ENCODE data around the gene ARHGAP18.

Gene ARHGAP18

DNA sequence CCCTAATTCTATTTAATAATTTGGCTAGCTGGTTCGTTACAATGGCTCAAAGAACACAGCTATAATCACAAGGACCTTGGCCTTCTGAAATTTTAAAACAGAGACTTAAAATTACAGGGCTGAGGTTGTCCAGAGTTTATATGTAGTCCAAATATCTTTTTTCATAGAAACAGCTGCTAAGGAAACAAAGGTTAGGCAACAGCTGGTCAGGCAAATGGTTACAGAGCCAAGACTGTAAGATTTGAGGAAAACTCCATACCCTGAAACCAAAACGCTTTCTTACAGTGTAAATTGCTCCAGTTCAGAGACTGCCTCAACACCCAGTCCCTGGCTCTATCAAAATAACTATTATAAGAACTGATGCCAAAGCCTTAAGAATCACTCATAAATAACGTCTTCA lies 9.7 kb upstream of the ARHGAP18 start:
- DNase-seq (ENCODE audit: low read depth in 2 of 2), result no peak

- DNase-seq (ENCODE audit: low read depth in 2 of 2), result no peak
These were observed 7.3 kb upstream of the ARHGAP18 start for GRCh38 chr6:129717277-129717676.

GRCh38 chr6:129713806-129714333 lies 3.9 kb upstream of the ARHGAP18 start:
- no peak for DNase-seq (ENCODE audit: low read depth in 2 of 2)

GRCh38 chr6:129711271-129711631 lies 1.3 kb upstream of the ARHGAP18 start:
- DNase-seq (ENCODE audit: low read depth in 2 of 2), result no peak

DNA sequence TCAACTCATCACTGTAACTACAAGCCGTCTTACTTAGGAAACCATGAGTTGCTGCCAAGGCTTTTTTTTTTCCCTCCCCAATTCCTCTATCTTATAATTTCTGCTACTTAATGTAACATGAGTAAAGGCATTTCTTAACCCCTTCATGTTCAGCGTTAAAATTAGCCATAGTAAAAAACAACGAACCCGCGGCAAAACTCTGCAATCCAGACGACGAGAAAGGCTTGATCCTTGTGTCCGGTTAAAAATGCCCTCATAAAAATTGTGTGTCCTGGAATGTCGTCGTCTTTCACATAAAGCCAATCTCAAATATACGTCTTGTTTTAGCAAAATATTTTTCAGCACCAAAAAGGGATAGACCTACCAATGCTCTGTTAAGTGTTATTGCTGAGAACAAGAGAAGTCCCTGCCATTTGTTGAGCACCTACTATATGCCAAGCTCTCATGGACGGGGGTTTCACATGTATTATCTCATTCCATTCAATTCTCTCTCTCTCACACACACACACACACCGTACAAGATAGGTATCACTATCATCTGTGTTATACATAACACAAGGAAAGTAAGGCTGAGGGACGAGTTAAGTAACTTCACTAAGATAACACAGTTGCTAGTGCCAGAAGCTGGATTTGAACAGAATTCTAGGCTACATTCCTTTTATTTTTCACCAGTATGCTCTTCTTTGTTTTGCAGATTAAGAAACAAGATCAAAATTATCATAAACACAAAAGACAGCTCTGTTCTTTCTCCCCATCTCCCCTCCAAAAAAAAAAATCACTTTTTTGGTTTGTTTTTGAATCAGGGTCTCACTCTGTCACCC lies 683 bp upstream of the ARHGAP18 start:
- DNase-seq (ENCODE audit: low read depth in 2 of 2), result no peak

GRCh38 chr6:129709196-129709768 lies 695 bp downstream of the ARHGAP18 start:
- DNase-seq (ENCODE audit: low read depth in 2 of 2), result no peak

DNA sequence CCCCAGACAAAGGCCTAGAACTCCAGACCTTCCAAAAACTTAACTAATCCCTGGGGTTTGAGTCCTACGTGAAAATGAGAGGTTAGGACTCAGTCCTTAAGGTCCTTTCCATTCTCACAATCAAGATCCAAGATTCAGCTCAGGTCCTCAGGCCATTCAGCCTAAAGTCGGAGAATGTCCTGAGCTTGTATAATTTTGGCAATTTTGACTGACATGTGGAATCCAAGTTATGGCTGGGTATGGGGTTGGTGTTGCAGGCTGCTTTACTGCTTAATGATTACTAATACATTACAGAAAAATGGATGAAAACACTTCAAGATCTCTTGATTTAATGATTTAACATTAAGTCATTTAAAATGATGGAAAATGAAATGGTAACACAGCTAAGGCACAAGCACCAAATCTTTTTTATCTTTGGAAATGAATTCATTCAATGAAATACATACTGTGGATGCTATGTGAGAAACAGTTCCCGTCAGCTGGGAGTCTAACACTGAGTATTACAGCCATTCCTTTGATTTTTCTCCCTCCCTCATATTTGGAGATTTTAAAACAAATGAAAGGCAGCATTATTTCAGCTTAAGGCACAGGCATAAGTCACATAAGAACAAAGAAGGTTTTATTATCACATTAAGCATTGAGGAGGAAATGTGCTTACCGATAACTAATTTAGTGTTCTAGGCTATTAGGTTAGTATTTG lies 1.3 kb downstream of the ARHGAP18 start:
- DNase-seq (ENCODE audit: low read depth in 2 of 2), result no peak

- DNase-seq (ENCODE audit: low read depth in 2 of 2), result no peak
These were observed 2.0 kb downstream of the ARHGAP18 start for GRCh38 chr6:129707882-129708495.

DNA sequence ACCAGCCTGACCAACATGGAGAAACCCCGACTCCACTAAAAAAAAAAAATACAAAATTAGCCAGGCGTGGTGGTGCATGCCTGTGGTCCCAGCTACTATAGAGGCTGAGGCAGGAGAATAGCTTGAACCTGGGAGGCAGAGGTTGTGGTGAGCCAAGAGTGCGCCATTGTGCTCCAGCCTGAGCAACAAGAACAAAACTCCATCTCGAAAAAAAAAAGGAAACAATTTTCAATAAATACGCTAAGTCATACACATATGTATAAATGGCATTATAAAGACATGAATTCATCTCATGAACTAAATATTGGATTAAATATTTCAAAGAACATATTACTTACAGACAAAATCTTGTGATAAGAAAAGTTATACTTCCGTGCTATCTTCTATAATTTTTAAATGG lies 2.9 kb downstream of the ARHGAP18 start:
- no peak for DNase-seq (ENCODE audit: low read depth in 2 of 2)

GRCh38 chr6:129705212-129705611 lies 4.8 kb downstream of the ARHGAP18 start:
- DNase-seq (ENCODE audit: low read depth in 2 of 2), result no peak

- DNase-seq (ENCODE audit: low read depth in 2 of 2), result no peak
These were observed 5.3 kb downstream of the ARHGAP18 start for GRCh38 chr6:129704708-129705107.

DNA sequence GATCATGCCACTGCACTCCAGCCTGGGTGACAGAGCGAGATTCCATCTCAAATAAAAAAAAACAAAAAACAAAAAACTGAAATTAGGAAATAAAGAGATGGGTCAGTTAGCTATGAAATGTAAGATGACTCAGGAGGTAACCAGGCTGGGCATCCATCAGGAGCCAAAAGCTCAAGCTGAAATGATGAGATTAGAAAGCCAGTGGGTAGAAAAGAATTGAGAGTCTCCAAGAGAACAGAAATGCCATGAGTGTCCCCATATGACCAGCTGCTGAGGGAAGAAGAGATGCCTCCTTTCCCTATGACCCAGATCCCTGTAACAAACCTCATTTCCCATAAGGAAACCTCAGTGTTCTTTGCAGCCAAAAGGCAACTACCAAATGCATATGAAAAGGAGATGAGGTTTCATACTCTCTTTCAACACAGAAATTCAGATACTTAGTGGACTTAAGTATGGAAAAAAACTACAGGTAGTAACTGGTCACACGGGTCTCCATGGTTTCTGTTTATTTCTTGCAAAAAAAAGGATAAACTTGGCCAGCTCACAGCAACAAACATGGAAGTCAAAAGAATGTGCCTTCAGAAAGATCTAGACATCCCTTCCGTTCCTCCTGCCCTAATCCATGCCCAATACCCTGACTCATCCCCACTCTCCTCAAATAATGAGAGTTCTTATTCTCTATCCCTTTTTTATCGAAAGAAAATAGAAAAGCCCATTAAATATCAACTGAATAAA lies 8.1 kb downstream of the ARHGAP18 start:
- no peak for DNase-seq (ENCODE audit: low read depth in 2 of 2)

DNA sequence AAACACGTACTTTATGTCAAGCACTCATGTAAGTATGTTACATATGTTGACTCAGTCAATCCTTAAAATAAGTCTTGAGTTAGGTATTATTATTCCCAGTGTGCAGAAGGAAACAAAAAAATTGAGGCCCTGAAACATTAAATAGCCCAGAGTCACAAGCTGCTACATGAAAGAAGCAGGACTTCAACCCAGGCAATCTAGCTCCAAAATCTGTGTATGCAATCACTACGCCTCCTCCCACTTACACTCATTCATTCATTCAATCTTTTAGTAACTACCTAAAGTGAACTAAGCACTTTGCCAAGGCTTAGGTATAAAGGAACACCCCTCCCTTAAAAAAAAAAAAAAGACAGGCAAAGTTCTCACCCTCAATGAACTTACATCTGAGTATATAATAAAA lies 9.3 kb downstream of the ARHGAP18 start:
- no peak for DNase-seq (ENCODE audit: low read depth in 2 of 2)

DNA sequence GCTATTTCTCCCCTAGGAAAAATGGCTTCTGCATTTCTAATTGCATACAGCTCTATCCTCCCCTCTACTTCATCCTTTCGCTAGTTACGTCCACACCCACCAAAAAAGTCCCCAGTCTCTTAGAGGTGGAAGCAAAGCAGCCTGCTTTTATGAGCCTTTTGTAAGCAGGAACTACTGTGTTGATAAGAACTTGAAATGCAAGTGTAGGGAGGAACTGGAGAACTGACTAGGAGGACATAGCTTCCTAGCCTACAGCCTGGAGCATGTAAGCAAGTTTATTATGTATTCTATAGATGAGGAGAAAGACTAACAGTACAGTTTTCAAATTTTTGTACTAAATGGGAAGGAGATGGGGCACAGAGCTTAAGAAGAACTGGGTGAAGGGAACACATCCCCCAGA lies 10.3 kb downstream of the ARHGAP18 start:
- no peak for DNase-seq (ENCODE audit: low read depth in 2 of 2)

GRCh38 chr6:129698430-129698829 lies 11.5 kb downstream of the ARHGAP18 start:
- no peak for DNase-seq (ENCODE audit: low read depth in 2 of 2)

- DNase-seq (ENCODE audit: low read depth in 2 of 2), result no peak
These were observed 12.2 kb downstream of the ARHGAP18 start for GRCh38 chr6:129697788-129698187.

DNA sequence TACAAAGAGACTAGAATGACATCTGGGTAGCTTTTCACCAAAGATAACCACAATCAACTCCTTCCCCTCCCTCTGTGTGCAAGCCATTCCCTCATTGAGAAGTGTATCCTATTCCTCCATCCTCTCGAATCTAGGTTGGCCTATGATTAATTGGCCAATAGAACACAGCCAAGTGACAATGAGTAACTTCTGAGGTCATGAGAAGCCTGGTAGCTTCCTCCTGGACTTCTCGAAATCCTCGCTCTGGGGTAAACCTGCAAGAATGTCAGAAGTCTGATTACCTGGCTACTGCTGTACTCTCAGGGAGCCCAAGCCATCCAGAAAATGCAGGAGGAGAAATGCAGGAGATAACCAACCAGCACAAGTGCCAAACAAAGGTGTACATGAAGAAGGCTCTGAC lies 13.1 kb downstream of the ARHGAP18 start:
- DNase-seq (ENCODE audit: low read depth in 2 of 2), result no peak

DNA sequence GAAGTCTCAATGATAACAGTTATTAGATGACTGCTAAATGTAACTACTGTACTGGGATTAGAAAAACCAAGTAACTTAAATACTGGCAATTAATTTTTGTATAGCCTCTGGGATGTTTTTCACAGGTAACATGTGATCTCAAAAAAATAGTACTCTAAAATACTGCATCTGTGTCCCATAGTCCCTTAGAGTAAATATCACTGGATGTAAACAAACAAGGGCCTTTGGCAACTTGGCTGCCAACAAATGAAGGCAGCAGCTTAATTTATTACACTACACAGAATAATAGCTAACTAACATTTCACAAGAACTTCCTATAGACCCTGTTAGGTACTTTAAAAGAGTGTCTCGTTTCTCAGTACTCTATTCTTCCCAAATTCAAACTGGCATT lies 14.0 kb downstream of the ARHGAP18 start:
- no peak for DNase-seq (ENCODE audit: low read depth in 2 of 2)

DNA sequence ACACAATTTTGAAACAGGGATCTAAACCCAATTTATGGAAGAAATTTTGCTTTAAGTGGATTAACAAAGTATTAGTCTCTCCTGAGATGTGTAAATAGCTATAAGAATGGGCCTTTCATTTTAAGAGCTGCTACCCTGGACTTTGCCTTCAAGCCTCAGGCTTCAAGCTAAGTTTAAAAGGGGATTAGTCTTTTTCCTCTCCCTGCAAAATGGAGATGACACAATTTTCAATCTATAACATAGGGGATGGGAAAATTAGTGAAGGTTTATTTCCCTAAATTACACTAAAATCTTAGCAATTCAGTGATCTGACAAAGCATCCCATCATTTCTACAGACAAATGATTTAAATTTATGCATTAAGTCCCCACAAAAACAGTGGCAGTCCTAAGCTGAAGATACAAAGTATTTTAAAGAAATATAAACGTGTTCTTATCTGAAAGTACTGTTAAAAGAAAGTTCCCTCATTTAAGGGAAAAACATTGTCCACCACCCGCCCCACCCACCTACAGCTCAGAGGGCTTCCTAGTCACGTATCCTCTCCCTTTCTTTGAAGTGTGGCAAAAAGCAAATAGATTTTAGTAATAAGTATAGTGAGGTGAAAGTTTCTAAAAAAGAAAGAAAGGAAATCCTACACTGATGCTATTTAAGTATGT lies 14.5 kb downstream of the ARHGAP18 start:
- peak in 1 of 2 donors; percentile 21 for DNase-seq (ENCODE audit: low read depth in 2 of 2)

- DNase-seq (ENCODE audit: low read depth in 2 of 2), result no peak
These were observed 15.9 kb downstream of the ARHGAP18 start for GRCh38 chr6:129694036-129694435.

- no peak for DNase-seq (ENCODE audit: low read depth in 2 of 2)
These were observed 17.5 kb downstream of the ARHGAP18 start for GRCh38 chr6:129692467-129692866.

All from stimulated activated CD8-positive, alpha-beta memory T cell treated with anti-CD3 and anti-CD28 coated beads, Interleukin-7, amount 100 ng/mL, for 4 hours (primary cell).